Ishikawa (cell line): ENCODE data around the gene SLIT3.

Experiments used
- CEBPB ChIP-seq: IDR thresholded peaks from 2 replicates; pipeline ENCODE4 v1.6.1; 2012
- EGR1 ChIP-seq: IDR thresholded peaks from 2 replicates; pipeline ENCODE4 v1.6.1; 2012
- EP300 ChIP-seq: IDR thresholded peaks from 2 replicates; pipeline ENCODE4 v1.6.1; 2012; ENCODE audit warnings: borderline replicate concordance
- FOXM1 ChIP-seq: IDR thresholded peaks from 2 replicates; pipeline ENCODE4 v1.6.1; 2012; ENCODE audit warnings: low read depth, borderline replicate concordance
- MAX ChIP-seq: IDR thresholded peaks from 2 replicates; pipeline ENCODE4 v1.6.1; 2012
- NFIC ChIP-seq: IDR thresholded peaks from 2 replicates; pipeline ENCODE4 v1.6.1; 2012
- RAD21 ChIP-seq: IDR thresholded peaks from 2 replicates; pipeline ENCODE4 v1.6.1; 2012; ENCODE audit warnings: low read depth
- REST ChIP-seq: IDR thresholded peaks from 2 replicates; pipeline ENCODE4 v1.6.1; 2012; ENCODE audit warnings: low read depth, mild to moderate bottlenecking
- TAF1 ChIP-seq: IDR thresholded peaks from 2 replicates; pipeline ENCODE4 v1.6.1; 2012; ENCODE audit warnings: low read depth, mild to moderate bottlenecking
- TCF12 ChIP-seq: IDR thresholded peaks from 2 replicates; pipeline ENCODE4 v1.6.1; 2012; ENCODE audit warnings: low read depth
- YY1 ChIP-seq: IDR thresholded peaks from 2 replicates; pipeline ENCODE4 v1.6.1; 2012; ENCODE audit warnings: low read depth

GRCh38 chr5:168836603-168837231 is 464.2 kb downstream of the SLIT3 start:
- no peak for TF ChIP-seq YY1
- TF ChIP-seq RAD21, result no peak
- no peak for TF ChIP-seq FOXM1
- no peak for TF ChIP-seq EP300
- TF ChIP-seq CEBPB, result no peak
- TF ChIP-seq TAF1, result no peak
- TF ChIP-seq EGR1, result no peak
- TF ChIP-seq REST, result no peak
- no peak for TF ChIP-seq MAX
- TF ChIP-seq TCF12, result no peak
- no peak for TF ChIP-seq NFIC
